Activated CD8-positive, alpha-beta memory T cell treated with anti-CD3 and anti-CD28 coated beads, Interleukin-2, amount 50 U/mL, for 48 hours (primary cell): Measurements from ENCODE around the gene DMRT2.

Experiments used
- DNase-seq: peaks from one replicate; pipeline ENCODE4 v3.0.0-alpha.2; 2020

DMRT2 gene

DNA sequence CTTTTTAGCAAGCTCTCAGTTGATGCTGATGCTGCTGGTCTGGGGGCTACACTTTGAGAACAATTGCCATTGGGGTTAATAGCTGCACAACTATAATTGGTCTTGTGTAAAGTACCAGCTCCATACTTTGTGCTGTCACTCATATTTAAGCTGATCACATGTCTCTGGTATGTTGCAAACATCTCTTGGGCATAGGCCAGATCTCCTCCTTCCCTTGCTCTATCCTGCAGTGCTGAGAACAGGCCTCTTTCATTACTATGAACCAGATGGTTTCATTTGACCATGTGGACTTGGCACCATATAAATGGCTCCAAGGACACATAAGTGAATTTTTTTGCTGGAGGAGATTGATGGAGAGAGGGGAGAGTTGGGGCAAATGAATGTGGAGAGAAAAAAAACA is 48.4 kb downstream of the DMRT2 start:
- no peak for DNase-seq

GRCh38 chr9:1100201-1100600 is 50.0 kb downstream of the DMRT2 start:
- no peak for DNase-seq

- DNase-seq: no peak
These were observed 50.8 kb downstream of the DMRT2 start for GRCh38 chr9:1100945-1101344.

- no peak for DNase-seq
These were observed 51.9 kb downstream of the DMRT2 start for GRCh38 chr9:1101846-1102641.

GRCh38 chr9:1102642-1102970 is 52.4 kb downstream of the DMRT2 start:
- DNase-seq: no peak
